Left renal pelvis (tissue), 4 donors: Measurements from ENCODE around the gene USP35. TPM values are rescaled to one million over a fixed set of nuclear protein-coding genes. Genes with fewer than 3 reads are reported as not detected.

Experiments used
- DNase-seq, 4 donors: peaks; one replicate each; pipeline ENCODE4 v3.0.0-alpha.2; 2013; ENCODE audit warnings: low read depth in 4 of 4, low spot score in 3 of 4
- polyA plus RNA-seq, 4 donors: library from polyadenylated mRNA; unstranded; fragments of 120-200 nt; gene quantifications; one replicate each; pipeline ENCODE4 v1.2.1, GENCODE V29; 2013; ENCODE audit not compliant: insufficient read length in 4 of 4

The USP35 gene
- polyA plus RNA-seq, 4 donors: 4.6 to 8.1 (median 5.8) TPM

DNA sequence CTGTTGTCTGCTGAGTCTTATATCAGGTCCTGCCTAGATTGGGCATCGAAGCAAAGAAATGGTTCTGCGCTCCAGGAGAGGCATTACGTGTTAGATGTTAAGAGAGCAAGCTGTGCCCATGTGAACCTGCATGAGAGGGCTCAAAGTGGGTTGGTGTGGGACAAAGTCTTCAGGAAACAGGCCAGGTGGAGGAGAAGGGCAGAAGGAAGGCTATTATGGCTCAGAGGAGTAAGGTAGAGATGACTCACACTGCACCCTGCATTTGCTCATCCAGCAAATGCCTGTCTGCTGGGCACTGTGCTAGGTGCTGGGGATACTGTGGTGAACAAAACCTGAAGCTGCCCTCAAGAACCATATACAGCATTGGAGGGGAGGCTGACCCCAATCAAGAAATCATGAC lies 5.8 kb downstream of the USP35 start:
- no peak for DNase-seq

DNA sequence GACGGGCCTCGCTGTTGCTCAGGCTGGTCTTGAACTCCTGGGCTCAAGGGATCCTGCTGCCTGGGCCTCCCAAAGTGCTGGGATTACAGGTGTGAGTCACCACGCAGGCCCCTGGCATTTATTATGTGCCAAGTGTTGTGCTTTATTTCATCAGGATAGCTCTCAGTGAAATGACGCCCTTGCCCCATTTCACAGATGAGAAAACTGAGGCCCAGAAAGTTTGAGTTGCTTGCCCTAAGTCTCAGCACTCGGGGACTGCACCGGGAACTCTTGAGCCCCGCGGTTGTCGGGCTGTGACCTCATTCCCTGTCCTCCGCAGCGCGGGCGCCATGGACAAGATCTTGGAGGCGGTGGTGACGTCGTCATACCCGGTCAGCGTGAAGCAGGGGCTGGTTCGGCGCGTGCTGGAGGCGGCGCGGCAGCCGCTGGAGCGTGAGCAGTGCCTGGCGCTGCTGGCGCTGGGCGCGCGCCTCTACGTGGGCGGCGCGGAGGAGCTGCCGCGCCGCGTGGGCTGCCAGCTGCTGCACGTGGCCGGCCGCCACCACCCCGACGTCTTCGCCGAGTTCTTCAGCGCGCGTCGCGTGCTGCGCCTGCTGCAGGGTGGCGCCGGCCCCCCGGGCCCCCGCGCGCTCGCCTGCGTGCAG lies 7.3 kb downstream of the USP35 start:
- no peak for DNase-seq

DNA sequence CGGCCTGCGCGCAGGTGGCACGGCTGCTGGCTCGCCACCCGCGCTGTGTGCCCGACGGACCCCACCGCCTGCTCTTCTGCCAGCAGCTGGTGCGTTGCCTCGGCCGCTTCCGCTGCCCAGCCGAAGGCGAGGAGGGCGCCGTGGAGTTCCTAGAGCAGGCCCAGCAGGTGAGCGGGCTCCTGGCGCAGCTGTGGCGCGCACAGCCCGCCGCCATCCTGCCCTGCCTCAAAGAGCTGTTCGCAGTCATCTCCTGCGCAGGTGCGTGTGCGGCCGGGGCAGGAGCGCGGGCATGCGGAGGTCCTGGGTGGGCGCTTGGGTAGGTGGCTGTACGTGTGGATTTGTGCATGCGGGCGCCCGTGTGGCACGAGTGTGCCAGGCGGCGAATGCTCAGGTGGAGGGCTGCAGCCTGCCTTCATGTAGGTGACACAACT lies 8.0 kb downstream of the USP35 start:
- DNase-seq: no peak

DNA sequence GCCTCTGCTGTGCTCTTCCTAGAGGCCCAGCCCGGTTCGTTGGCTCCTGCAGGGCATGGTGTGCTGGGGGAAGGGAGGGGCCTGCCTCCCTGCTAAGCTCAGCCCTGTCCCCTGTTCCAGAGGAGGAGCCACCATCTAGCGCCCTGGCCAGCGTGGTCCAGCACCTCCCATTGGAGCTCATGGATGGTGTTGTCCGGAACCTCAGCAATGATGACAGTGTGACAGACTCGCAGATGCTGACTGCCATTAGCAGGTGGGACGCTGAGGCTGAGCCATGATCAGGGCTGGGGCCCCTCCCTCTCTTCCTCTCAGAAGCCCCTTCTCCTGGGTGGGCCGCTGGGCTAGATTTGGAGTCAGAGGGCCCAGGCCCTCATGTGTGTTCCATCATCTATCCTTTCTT lies 9.1 kb downstream of the USP35 start:
- no peak for DNase-seq

DNA sequence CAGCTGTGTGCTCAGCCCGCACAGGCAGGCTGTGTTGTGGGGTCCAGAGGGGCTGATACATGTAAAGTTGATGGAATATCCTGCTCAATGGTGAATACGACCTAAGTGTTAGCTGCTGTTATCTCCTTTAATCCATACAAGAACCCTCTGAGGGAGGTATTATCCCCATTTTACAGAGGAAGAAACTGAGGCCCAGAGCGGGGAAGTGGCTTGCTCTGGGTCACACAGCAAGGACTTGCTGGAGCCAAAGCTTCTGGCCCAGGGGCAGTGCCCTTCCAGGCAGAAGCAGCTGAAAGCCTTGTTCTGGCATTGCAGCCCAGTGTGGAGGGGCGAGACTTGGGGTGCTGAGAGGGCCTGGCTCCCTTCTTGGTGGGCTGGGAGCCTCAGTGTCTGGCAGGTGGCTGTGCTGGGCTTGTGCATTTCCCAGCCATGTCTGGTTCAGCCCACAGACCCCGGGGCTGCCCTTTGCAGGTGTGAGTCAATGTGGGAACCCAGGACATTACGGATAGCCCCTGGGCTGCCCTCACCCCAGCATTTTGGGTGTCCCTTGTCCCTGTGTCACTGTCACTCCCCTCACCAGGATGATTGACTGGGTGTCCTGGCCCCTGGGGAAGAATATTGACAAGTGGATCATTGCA lies 10.4 kb downstream of the USP35 start:
- DNase-seq: no peak

DNA sequence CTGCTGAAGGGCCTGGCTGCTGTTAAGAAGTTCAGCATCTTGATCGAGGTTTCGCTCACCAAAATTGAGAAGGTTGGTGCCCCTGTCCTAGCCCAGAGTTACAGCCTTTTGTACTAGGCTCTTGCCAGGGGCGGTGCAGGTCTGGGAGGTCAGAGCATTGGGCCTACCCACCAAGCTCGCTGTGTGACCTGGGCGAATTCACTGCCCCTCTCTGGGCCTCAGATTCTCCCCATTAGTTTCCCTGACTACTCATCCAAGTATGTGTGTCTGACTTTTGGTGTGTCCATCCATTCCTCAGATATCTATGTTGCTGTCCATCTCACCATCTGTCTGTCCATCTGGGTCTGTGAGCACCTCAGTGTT lies 10.9 kb downstream of the USP35 start:
- DNase-seq: no peak

DNA sequence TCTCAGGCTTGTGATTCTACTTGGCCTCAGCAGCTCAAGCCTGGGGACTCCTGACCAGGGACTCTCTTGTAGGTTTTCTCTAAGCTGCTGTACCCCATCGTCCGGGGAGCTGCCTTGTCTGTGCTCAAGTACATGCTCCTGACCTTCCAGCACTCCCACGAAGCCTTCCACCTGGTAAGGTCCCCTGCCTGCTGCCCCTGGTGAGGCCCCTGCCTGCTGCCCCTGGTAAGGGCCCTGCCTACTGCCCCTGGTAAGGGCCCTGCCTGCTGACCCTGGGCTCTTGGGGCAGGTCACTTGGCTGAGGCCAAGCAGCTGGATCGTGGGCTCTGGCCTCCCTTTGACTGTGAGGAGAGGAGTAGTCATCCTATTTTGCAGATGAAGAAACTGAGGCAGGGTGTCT lies 11.3 kb downstream of the USP35 start:
- DNase-seq: no peak

DNA sequence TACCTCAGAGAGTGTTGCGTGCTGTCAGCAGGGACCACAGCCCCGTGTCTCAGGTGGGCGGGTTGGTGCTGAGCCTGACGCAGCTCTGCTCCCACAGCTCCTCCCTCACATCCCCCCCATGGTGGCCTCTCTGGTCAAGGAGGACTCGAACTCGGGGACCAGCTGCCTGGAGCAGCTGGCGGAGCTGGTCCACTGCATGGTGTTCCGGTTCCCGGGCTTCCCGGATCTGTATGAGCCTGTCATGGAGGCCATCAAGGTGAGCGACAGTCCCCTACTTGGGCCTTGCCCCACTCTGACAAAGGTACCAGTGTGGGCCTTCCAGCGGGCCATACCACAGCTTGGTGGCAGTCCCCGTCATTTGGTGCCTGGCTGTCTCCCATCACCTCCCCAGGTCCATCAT lies 11.8 kb downstream of the USP35 start:
- DNase-seq: no peak

DNA sequence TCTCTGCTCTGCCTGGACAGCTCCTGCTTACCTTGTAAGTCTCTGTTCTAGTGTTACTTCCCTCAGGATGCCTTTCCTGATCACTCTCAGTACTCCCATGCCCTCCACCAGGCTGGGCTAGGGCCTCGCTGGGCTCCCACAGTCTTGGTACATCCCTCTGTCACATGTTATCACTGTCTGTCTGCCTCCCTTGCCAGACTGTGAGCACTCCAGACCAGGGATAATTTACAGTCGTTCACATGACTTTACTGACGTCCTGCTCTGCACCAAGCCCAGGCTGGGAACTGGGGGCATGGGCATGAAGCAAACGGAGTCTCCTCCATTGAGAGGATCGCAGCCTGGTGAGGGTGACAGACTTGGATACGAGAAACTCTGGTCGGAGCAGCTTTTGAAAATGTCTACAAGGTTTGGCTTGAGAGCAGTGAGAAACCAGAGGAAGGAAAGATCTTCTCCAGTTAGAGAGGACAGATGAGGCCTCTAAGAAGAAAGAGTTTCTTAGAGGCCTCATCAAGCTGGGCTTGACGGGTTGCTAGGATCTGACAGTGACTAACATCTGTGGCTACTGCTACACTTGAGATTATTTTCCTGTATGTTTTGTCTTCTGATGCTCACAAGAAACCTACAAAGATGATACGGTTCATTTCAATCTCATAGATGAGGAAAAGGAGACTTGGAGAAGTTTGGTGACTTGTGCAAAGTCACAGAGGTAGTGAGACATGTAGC lies 12.5 kb downstream of the USP35 start:
- DNase-seq: no peak

DNA sequence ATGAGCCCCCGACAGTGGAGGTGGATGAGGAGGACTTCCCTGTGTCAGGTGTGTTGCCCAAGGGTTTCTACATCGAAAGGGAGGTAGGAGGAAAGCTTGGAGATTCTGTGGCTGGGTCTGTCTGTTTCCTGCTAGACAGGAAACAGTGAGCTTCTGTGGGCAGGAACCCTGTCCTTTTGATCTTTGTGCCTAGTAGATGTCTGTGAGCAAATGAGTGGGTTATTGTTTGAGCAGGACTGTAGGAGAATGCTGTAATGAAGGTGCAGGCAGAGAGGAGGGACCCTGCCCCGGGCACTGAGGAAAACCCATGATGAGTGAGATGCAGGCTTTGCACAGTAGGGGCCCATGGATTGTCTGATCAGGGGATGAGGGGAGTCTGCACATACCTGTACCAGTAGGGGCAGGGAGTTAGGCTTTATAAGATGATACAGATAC lies 14.0 kb downstream of the USP35 start:
- no peak for DNase-seq

DNA sequence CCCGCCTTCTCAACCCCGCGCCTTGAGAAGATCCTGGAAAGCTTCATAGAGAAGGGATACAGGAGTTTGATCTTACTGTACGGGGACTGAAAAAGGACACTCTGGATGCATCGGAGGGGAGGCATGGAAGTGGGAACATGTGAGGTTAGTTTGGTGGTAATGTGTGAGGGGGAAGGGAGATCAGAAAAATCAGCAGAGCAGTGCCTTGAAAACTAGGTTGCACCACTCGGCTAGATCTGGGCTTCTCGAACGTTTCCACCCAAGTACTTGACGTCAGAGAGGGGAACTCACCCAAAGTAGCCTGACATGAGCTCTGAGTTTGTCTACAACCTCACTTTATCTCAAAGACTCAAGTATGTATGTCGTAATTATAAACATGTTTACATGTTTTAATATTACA lies 14.5 kb downstream of the USP35 start:
- DNase-seq: no peak

DNA sequence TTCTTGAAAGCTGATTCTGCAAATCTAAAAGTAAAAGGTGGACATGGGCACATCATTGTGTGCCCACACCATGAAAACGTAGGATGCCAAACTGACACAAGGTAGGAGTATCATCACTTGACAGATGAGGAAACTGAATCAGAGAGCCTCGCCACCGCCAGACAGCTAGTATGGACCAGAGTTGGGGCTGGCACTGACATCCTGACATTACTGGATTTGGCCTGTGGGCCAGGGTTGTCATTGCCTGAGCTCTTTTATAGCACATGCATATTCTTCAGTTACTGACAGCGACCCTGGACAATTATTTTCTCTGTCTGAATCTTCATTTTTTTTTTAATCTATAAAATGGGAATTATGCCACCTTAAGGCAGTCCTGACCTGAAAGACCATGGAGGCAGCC lies 16.5 kb downstream of the USP35 start:
- no peak for DNase-seq

DNA sequence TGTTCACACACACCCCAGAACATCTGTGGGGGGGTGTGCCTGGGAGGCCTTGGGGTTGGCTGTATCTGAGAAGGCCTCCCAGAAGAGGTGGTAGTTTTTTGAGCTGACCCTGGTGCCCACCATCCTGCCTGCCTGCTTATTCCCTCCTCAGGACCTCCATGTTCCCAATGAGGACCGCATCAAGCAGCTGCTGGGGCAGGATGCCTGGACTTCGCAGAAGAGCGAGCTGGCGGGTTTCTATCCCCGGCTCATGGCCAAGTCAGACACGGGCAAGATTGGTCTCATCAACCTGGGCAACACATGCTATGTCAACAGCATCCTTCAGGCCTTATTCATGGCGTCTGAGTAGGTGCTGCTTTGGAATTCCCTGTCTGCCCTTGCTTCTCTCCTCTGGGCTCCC lies 17.0 kb downstream of the USP35 start:
- DNase-seq: no peak

DNA sequence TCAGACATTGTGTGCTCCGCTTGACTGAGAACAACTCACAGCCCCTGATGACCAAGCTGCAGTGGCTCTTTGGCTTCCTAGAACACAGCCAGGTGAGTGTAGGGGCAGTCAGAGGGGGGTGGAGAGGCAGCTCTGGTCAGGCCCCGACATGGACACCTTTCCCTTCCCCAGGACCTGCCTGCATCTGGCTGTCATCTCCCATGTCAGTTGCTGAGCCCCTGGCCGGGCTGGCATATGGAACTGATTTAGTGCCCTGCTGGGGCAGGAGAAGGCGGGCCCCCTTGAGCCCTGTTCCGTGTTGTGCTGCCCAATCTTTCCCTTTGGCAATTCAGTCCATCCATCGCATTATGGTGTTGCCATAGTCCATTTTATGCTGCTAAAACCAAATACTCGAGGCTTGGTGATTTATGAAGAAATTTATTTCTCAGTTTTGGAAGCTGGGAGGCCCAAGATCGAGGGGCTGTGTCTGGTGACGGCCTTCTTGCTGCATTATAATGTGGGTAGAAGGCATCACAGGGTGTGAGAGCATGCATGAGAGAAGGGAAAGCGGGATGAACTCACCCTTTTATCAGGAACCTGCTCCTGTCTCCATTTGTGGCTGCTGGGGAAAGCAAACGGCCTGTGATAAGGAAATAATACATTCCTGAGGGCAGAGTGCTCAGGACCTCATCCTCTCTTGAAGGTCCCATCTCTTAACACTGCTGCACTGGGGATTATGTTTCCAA lies 19.0 kb downstream of the USP35 start:
- DNase-seq: no peak

DNA sequence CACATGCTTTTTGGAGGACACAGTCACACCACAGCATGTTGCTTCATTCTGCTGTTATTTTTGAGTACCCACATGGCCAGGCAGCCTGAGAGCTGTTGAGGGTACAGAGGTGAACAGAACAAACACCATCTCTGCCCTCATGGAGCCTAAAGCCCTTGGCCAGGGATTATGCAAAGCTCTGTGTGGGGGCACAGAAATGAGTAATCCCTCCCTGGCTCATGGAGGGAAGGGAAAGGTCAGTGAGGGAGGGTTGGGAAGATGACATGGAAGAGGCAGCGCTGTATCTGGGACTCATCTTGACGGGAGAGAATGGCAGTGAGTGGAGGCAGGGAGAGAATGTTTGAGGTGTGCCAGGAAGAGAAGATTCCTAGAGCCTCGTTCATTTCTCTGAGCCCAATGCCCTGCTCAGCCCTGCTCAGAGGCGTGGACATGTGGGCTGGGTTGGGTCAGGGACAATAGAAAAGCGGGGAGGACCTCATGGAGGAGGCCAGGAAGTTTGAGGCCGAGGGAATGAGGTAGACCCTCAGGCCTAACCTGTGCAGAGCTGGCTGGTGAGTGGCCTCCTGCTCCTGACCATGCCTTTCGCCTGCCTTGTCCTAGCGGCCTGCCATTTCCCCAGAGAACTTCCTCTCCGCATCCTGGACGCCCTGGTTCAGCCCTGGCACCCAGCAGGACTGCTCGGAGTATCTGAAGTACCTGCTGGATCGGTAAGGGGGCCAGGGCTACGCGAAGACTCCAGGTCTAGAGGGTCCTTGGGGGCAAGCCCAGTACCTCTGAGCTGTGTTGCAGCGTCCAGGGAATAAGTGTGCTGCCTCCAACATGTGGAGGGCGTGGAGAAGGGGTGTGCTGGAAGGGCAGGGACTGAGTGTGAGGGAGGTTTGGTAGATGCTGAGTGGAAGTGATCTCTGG lies 19.8 kb downstream of the USP35 start:
- DNase-seq: no peak

DNA sequence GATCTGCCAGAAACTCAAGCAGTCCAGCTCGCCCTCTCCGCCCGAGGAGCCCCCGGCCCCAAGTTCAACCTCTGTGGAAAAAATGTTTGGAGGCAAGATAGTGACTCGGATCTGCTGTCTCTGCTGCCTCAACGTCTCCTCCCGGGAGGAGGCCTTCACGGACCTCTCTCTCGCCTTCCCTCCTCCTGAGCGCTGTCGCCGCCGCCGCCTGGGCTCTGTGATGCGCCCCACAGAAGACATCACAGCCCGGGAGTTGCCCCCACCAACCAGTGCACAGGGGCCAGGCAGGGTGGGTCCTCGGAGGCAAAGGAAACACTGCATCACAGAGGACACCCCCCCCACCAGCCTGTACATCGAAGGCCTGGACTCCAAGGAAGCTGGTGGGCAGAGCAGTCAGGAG lies 20.8 kb downstream of the USP35 start:
- no peak for DNase-seq

DNA sequence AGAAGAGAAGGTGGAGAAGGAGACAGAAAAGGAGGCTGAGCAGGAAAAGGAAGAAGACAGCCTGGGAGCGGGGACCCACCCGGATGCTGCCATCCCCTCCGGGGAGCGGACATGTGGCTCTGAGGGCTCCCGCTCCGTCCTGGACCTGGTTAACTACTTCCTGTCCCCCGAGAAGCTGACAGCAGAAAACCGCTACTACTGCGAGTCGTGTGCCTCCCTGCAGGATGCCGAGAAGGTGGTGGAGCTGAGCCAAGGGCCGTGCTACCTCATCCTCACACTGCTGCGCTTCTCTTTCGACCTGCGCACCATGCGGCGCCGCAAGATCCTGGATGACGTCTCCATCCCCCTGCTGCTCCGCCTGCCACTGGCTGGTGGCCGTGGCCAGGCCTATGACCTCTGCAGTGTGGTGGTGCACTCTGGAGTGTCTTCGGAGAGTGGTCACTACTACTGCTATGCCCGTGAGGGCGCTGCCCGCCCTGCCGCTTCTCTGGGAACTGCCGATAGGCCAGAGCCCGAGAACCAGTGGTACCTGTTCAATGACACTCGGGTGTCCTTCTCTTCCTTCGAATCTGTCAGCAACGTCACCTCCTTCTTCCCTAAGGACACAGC lies 21.4 kb downstream of the USP35 start:
- no peak for DNase-seq

DNA sequence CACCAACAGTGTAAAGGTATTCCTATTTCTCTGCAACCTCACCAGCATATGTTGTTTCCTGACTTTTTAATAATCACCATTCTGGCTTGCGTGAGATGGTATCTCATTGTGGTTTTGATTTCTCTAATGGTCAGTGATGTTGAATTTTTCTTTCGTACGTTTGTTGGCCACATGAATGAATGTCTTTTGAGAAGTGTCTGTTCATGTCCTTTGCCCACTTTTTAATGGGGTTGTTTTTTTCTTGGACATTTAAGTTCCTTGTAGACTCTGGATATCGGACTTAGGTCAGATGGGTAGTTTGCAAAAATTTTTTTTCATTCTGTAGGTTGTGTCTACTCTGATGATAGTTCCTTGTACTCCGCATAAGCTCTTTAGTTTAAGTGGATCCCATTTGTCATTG lies 22.8 kb downstream of the USP35 start:
- no peak for DNase-seq

DNA sequence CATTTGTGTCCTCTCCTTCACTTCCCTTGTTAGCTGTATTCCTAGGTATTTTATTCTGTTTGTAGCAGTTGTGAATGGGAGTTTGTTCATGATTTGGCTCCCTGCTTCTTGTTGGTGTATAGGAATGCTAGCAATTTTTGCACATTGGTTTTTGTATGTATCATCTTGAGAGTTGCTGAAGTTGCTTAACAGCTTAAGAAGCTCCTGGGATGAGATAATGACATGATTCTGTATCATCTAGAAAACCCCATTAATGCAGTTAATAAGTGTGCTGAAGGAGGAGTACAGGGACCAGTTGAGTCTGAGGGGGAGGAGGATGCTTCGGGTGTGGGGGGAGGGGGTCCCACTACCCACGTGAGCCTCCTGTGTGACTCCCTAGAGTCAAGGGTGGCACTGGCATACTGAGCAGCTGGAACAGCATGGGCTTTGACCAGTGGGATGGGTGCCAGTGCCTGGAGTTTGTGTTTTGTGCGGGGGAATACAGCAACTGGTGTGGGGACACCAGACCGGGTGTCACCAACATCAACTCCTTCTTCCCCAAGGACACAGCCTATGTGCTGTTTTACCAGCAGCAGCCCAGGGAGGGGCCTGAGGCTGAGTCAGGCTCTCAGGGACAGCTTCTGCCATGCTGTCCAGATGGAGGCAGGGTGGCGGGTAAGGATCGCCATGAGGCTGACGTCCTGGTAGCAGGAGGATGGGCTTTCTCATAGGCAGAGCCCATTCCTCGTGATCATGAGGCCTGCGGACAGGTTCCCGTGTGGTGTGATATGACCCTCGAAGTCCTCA lies 24.1 kb downstream of the USP35 start:
- DNase-seq: no peak
